HepG2 (cell line): Measurements from ENCODE around the gene ARPIN. TPM values are rescaled to one million over a fixed set of nuclear protein-coding genes. Genes with fewer than 3 reads are reported as not detected.

Experiments
- ATAC-seq: fragments of 200-7000 bp; cut with Tn5 transposase; 3 replicates; pipeline ENCODE4 v1.9.1; 2020; ENCODE audit warnings: mild to moderate bottlenecking, moderate library complexity
- BruUV-seq: library from RNA; stranded (reverse); fragments of 400-500 nt; replicated peaks from 2 replicates; lab custom pipeline; 2021; lab: Mats Ljungman, UMichigan
- CTCF ChIA-PET: fragments of 300-600 bp; formaldehyde crosslinking; extraction: SDS; loops from one replicate; lab custom pipeline; 2021; ENCODE audit warnings: low total read pairs, inconsistent platforms, low intra/inter-chr PET ratio; lab: Yijun Ruan, JAX
- POLR2A ChIA-PET: fragments of 350-600 bp; sonication (Branson Sonifier 250); formaldehyde crosslinking; loops from one replicate; lab custom pipeline; 2020; ENCODE audit warnings: antibody characterized with exemption, inconsistent platforms; lab: Yijun Ruan, JAX
- DNase-seq: peaks from one replicate; pipeline ENCODE4 v3.0.0-alpha.2; 2015; ENCODE audit warnings: low spot score
- FAIRE-seq: peaks from 3 replicates; lab custom pipeline; 2011; peaks lifted over from hg19 to GRCh38; lab: Jason Lieb, UNC
- H2AFZ ChIP-seq: one replicate; pipeline ENCODE4 v1.6.1; 2011; ENCODE audit warnings: low read length, inconsistent platforms
- H3K27ac ChIP-seq: fragments of 300-600 bp; 3 replicates; pipeline ENCODE4 v1.8.0; 2011; ENCODE audit warnings: mixed run types, mild to moderate bottlenecking, mixed read lengths, low read length, inconsistent platforms; ENCODE audit not compliant: insufficient read depth; ENCODE audit errors: extremely low read length
- H3K27me3 ChIP-seq, 2 experiments: fragments of 200-600 bp in 1 of 2; 2 replicates in 1 of 2; 3 replicates in 1 of 2; pipeline versions ENCODE4 v1.6.0 to v1.8.0; 2011; ENCODE audit warnings: low read length in 2 of 2, mild to moderate bottlenecking in 2 of 2, moderate library complexity in 2 of 2, inconsistent platforms in 1 of 2; ENCODE audit not compliant: insufficient read depth in 2 of 2, control insufficient read depth in 1 of 2
- H3K36me3 ChIP-seq, 2 experiments: fragments of 200-600 bp in 1 of 2; replicated peaks in 1 of 2; 2 replicates in 1 of 2; 3 replicates in 1 of 2; pipeline versions ENCODE4 v1.5.1 to v1.8.0; 2011; ENCODE audit warnings: low read length in 2 of 2, inconsistent platforms in 1 of 2; ENCODE audit not compliant: insufficient read depth in 2 of 2, control insufficient read depth in 1 of 2
- H3K4me1 ChIP-seq: 2 replicates; pipeline ENCODE4 v1.5.1; 2012; ENCODE audit warnings: low read length, inconsistent platforms; ENCODE audit not compliant: insufficient read depth
- H3K4me2 ChIP-seq: 2 replicates; pipeline ENCODE4 v1.6.0; 2011; ENCODE audit warnings: low read depth, low read length, inconsistent platforms
- H3K4me3 ChIP-seq, 3 experiments: fragments of 200-600 bp in 1 of 3; sonication (generic), shearing (Covaris generic) in 1 of 3; replicated peaks in 1 of 3; 2 replicates each; pipeline ENCODE4 v1.5.1; 2011 to 2016; ENCODE audit warnings: low read length in 3 of 3, inconsistent platforms in 2 of 3, low read depth in 2 of 3, mild to moderate bottlenecking in 2 of 3, control low read depth in 1 of 3, mixed read lengths in 1 of 3; ENCODE audit not compliant: insufficient read depth in 1 of 3
- H3K79me2 ChIP-seq: one replicate; pipeline ENCODE4 v1.6.1; 2011; ENCODE audit warnings: low read length, inconsistent platforms; ENCODE audit not compliant: insufficient read depth
- H3K9ac ChIP-seq: 2 replicates; pipeline ENCODE4 v1.6.0; 2011; ENCODE audit warnings: mild to moderate bottlenecking, low read depth, low read length, inconsistent platforms; ENCODE audit not compliant: insufficient read depth
- H3K9me3 ChIP-seq: 2 replicates; pipeline ENCODE4 v1.5.1; 2012; ENCODE audit warnings: mild to moderate bottlenecking, low read length
- H4K20me1 ChIP-seq: 2 replicates; pipeline ENCODE4 v1.6.0; 2011; ENCODE audit warnings: inconsistent platforms, mild to moderate bottlenecking, low read length, moderate library complexity; ENCODE audit not compliant: insufficient read depth
- ATF2 ChIP-seq: sonication (generic); formaldehyde crosslinking; IDR thresholded peaks from 2 replicates; pipeline ENCODE4 v1.4.0; 2020; ENCODE audit warnings: missing genetic modification reagents
- EHMT2 ChIP-seq: fragments of 200-600 bp; sonication (generic); IDR thresholded peaks from 2 replicates; pipeline ENCODE4 v1.7.0; 2017; ENCODE audit warnings: antibody characterized with exemption, low read depth, low read length, borderline replicate concordance
- FLYWCH1 ChIP-seq: sonication (generic); formaldehyde crosslinking; IDR thresholded peaks from 2 replicates; pipeline ENCODE4 v1.8.1; 2023; ENCODE audit warnings: mild to moderate bottlenecking, missing genetic modification reagents
- ISL2 ChIP-seq: sonication (generic); formaldehyde crosslinking; IDR thresholded peaks from 2 replicates; pipeline ENCODE4 v1.5.0; 2020; ENCODE audit warnings: missing genetic modification reagents
- RBAK ChIP-seq: sonication (generic); formaldehyde crosslinking; IDR thresholded peaks from 2 replicates; pipeline ENCODE4 v1.5.1; 2020; ENCODE audit warnings: mild to moderate bottlenecking, missing genetic modification reagents
- SOX6 ChIP-seq, 2 experiments: fragments of 450-650 bp in 1 of 2; sonication (generic) in 1 of 2; formaldehyde crosslinking in 1 of 2; IDR thresholded peaks; 2 replicates each; pipeline versions ENCODE4 v1.4.0 to v1.6.1; 2017 to 2020; ENCODE audit warnings: antibody characterized with exemption in 1 of 2, mild to moderate bottlenecking in 1 of 2, missing genetic modification reagents in 1 of 2
- ZKSCAN5 ChIP-seq: sonication (generic); formaldehyde crosslinking; IDR thresholded peaks from 2 replicates; pipeline ENCODE4 v1.5.1; 2020; ENCODE audit warnings: mild to moderate bottlenecking, missing genetic modification reagents
- ZNF616 ChIP-seq: sonication (generic); formaldehyde crosslinking; IDR thresholded peaks from 2 replicates; pipeline ENCODE4 v1.5.0; 2020; ENCODE audit warnings: low read depth, mild to moderate bottlenecking, missing genetic modification reagents
- WGBS: methylation state at CpG from one replicate; pipeline ENCODE4 v1.1.6; 2017; ENCODE audit warnings: low lambda C conversion rate; 5-methylcytosine and 5-hydroxymethylcytosine counted together
- in situ Hi-C: cut with HindIII; loops from 2 replicates; pipeline ENCODE4 v1.10.0; 2017; ENCODE audit warnings: low pct_unique_long_range_greater_than_20kb; ENCODE audit not compliant: extremely low pct_ligation_motif_present
- intact Hi-C: fragments of 100-400 bp; cut with micrococcal nuclease; formaldehyde crosslinking; loops from one replicate; pipeline ENCODE4 v1.10.0; 2022; ENCODE audit not compliant: unreplicated experiment
- polyA plus RNA-seq, 8 experiments: library from polyadenylated mRNA; depleted of rRNA in 3 of 8; stranded (reverse) in 7 of 8; unstranded in 1 of 8; fragments of >200 nt; fragmentation: Illumina TruSeq in 4 of 8; extraction: Trizol in 4 of 8; gene quantifications; 2 replicates each; pipeline versions ENCODE4 v1.2.1 to v1.2.3, GENCODE V29; 2011 to 2016; ENCODE audit warnings: low read depth in 4 of 8, missing spikeins in 1 of 8, mixed read lengths in 1 of 8; ENCODE audit not compliant: insufficient read depth in 1 of 8
- total RNA-seq, 5 experiments: library from RNA; depleted of rRNA; stranded (reverse); fragments of >200 nt; fragmentation: Illumina TruSeq; extraction: Trizol; gene quantifications; 2 replicates each; pipeline ENCODE4 v1.2.3, GENCODE V29; 2016; ENCODE audit warnings: low read depth in 1 of 5

The ARPIN gene
- total and polyA plus RNA-seq, 2 of the 13 experiments (the other 11 are each of a cell fraction or from before 2014, with no cell fraction given) = 2.8 to 5.0 TPM

GRCh38 chr15:89917442-89918101 lies 4.8 kb upstream of the ARPIN start:
- FAIRE-seq (no peak), ATAC-seq (no peak), DNase-seq (no peak)
- 22% methylated on average over 4 of the region's 4 CpGs for WGBS
- H3K4me2 ChIP-seq = no peak overlapping the region
- H3K9ac ChIP-seq = no peak overlapping the region
- H3K79me2 ChIP-seq = no peaks in the 10 kb centered on the region
- in situ Hi-C loops = no loop called here
- no peak overlapping the region for H3K27ac ChIP-seq
- no peaks in the 10 kb centered on the region for H3K27me3 ChIP-seq
- TF ChIP-seq ATF2 (CRISPR knock-in tag) (no peak), ISL2 (CRISPR knock-in tag) (no peak), ZNF616 (no peak), ZKSCAN5 (CRISPR knock-in tag) (no peak), FLYWCH1 (CRISPR knock-in tag) (no peak), SOX6 (IDR thresholded peaks at IDR 0.05) (no peak), SOX6 (CRISPR knock-in tag; IDR thresholded peaks at IDR 0.05) (no peak), EHMT2 (no peak), RBAK (no peak)
- no TSS peak for BruUV-seq
- no peak overlapping the region for H3K4me3 ChIP-seq
- H3K36me3 ChIP-seq = no peaks in the 10 kb centered on the region
- no peak overlapping the region for H2AFZ ChIP-seq
- H3K4me1 ChIP-seq = peaks cover 9% of the 10 kb centered on the region
- intact Hi-C loops = loop anchor here (10.0 kb wide), 1 partner anchor 77 kb away; no protein-coding TSS in a partner anchor
- CTCF ChIA-PET = no interaction called here
- no peaks in the 10 kb centered on the region for H4K20me1 ChIP-seq
- no peaks in the 10 kb centered on the region for H3K9me3 ChIP-seq
- POLR2A ChIA-PET = no interaction called here
